ENCODE results near the gene TUBAL3.
A peak's percentile ranks its signal among the peaks of the same experiment; 100 is the strongest.
"Not testable (repeated sequence)": the region's sequence is repeated elsewhere in the genome, so short reads cannot be mapped to it uniquely, and the experiment has no call there.

TUBAL3 gene

DNA sequence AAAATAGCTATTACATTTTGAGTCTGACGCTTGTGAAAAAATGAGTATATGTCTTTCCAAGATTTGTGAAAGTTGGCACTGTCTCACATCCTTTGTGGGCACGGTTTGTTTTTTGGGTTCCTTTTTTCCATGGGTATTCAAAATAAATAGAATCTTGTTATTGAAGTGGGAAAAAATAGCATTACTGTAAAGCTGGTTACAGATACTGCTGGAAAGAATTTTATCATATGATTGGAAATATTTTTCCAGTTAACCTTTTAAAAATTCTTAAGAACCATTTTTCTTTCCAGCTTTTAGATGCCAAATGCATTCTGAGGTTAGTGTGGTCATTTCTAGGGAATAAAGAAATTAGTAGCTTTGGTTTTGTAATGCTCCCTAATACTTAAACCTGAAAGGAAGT is 19.1 kb upstream of the TUBAL3 start:
- DNase-seq (ENCODE audit: low read depth) = no peak

DNA sequence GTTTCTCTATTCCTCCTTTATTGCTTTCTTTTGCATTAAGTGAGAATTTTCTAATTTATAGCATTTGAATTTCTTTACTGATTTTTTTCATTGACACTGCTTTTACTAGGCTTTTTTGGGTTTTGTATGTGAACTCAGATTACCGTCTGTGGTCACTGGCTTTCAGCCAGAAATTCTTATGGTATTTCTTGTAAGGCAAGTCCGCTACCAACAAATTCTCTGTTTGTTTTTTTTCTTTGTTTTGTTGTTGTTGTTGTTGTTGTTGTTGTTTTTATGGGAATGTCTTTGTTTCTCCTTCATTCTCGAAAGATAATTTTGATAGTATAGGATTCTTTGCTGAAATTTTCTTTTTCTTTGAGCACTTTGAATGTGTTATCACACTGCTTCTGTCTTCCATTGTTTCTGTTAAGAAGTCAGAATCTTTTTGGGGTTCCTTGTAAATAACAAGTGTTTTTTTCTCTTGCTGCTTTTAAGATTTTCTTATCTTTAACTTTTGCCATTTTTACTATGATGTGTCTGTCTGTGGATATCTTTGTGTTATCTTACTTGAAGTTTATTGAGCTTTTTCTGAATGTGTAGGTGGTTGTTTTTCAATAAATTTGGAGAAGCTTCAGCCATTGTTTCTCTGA is 15.0 kb upstream of the TUBAL3 start:
- DNase-seq (ENCODE audit: low read depth) = no peak

DNA sequence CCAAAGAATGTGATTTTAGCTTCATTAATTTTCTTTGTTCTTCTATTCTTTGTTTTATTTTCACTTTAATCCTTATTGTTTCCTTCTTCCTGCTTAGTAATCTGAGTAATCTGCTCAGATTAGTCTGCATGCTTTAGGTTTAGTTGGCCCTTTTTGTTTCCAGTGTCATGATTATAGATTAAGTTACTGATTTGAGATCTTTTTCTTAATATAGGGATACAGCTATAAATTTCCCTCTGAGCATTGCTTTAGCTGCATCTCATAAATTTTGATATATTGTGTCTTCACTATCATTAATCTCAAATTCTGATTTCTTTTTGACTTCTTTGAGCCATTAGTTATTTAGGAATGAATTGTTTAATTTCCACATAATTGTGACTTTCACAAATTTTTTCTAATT is 14.0 kb upstream of the TUBAL3 start:
- no peak for DNase-seq (ENCODE audit: low read depth)

DNA sequence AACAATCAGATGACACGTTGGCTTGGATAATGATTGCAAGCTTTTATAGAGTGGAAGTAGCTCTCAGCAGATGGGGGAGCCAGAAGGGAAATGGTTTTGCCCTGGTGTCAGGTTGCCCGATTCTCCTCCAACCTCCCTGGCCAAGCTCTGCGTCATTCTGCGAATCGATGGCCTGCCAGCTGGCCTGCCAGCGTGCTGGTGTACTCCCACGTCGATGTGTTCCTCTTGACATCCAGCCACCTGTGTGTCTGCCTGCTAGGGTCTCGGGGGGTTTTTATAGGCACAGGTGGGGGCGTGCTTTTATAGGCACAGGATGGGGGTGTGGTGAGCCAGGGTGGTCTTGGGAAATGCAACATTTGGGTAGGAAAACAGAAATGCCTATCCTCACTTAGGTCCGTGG is 12.4 kb upstream of the TUBAL3 start:
- DNase-seq (ENCODE audit: low read depth) = no peak

DNA sequence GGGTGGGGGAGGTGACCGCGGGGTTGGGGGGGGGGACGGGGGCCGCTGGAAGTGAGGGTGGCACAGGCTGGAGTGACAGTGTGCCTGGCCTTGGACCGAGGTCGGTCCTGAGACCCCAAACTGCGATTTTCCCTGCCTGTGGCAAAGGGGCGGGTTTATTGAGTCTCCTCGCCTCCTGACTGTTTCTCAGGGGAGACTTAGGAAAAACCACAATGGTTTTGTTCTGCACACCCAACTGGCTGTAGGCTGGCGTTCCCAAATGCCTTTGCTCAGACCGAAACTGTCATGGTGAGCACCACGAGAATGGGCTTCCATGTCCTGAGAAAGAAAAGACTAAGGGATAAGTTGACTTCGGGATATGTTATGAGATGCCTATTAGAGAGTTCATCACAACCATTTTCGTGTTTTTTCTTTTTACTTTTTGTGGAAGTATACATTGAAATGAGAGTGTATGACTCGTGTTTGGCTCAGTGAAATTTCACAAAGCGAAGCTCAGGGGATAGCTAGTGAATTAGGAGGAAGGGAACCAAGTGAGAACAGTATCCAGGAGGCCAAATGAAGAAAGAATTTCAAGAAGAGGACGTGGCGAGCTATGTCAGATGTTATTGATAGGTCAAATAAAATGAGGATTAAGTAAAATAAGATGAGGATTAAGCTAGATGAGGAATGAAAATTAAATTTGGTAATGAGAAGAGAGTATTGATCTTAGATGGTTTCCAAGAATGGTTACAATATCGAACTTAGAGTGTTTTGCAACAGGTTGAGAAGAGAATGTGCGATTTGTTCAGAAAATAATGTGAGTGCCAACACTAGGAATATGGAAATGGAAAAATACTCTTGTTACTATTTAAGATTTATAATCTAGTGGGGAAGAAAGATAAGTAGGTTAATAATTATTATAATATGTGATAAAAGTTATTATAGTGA is 8.6 kb upstream of the TUBAL3 start:
- DNase-seq (ENCODE audit: low read depth) = peak; percentile 71

DNA sequence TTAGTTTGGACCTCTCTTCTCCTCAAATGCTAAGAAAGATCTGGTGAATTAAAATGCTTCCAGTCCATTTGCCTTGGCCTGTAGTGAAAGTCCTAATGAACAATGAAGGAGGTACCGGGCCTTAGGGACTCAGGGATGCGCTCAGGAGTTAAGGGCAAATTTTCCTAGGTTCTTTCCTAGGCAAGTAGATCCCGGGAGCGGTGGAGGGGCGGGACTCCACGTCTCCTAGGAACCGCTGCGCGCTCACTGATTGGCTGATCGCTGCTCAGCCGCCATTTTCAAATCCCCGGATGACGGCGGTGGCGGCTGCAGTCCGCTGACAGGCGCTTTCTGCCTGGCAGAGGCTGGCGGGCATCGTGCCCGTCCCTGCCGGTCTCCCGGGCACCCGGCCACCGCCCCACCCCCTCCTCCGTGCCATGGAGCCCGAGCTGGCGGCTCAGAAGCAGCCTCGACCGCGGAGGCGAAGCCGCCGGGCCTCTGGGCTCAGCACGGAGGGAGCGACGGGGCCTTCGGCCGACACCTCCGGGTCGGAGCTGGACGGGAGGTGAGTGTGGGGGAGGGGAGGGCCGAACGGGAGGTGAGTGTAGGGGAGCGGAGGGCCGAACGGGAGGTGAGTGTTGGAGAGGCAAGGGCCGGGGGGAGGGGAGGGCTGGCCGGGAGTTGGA is 7.8 kb upstream of the TUBAL3 start, which contains the start of gene NET1:
Gene NET1, plus strand, starts transcription at position 281 of the 665 bp plus-strand sequence. Its CDS starts 136 bp downstream, at position 417.
- peak; percentile 93 for DNase-seq (ENCODE audit: low read depth)

DNA sequence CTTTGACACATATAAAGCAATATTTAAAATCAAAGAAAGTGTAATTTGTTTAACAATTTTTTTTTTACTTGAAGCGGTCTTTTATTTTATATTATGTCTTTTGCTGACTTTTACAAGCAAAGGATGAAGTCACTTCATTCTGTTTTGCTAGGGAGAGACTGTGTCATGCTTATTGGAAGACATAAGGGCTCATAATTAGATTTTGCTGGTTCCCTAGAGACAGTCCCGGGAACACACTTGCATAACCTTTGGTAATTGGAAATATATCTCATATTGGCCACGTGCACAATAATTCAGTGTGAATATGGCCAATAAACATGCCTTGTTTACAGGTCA is 7.3 kb upstream of the TUBAL3 start:
- no peak for DNase-seq (ENCODE audit: low read depth)

DNA sequence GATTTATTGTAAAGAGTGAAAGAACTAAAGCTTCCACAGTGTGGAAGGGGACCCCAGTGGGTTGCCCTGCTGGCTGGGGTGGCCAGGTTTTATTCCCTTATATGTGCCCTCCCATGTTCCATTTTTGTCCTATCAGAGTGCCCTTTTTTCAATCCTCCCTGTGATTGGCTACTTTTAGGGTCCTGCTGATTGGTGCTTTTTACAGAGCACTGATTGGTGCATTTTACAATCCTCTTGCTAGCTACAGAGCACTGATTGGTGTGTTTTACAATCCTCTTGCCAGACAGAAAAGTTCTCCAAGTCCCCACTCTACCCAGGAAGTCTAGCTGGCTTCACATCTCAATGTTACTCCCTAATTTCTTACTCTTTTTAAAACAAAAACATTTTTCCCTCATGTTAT is 6.2 kb upstream of the TUBAL3 start:
- not testable (repeated sequence) for DNase-seq (ENCODE audit: low read depth)

DNA sequence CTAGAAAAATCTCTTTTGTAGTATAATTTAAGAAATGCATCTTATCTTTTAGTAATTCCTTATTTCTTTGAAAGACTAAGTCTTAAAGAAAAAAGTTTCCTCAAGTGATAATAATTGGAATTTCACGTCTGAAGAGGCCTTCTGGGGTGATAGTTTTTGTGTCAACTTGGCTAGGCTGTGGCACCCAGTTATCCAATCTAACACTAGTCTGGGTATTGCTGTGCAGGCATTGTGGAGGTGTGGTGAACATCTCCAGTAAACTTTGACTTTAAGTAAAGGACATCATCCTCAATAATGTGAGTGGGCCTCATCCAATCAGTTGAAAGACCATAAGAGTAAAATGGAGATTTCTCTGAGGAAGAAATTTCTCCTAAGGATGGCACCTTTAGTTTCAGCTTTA is 2.3 kb upstream of the TUBAL3 start:
- no peak for DNase-seq (ENCODE audit: low read depth)

DNA sequence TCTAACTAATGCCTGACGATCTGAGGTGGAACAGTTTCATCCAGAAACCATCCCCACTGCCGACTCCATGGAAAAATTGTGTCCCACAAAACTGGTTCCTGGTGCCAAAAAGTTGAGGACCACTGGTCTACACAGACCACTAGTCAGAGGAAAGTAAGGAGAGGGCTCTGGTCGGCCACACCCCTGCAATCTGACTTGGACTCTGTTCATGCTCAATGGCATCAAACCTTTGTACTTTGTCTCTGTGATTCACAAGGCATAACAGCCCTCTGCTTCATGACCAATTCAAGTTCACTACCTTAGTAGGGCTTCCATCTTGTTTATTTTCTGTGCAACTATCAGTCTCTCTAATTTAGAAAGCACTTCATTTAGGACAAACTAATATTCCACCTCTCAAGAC is 1.8 kb downstream of the TUBAL3 start:
- DNase-seq (ENCODE audit: low read depth) = no peak

DNA sequence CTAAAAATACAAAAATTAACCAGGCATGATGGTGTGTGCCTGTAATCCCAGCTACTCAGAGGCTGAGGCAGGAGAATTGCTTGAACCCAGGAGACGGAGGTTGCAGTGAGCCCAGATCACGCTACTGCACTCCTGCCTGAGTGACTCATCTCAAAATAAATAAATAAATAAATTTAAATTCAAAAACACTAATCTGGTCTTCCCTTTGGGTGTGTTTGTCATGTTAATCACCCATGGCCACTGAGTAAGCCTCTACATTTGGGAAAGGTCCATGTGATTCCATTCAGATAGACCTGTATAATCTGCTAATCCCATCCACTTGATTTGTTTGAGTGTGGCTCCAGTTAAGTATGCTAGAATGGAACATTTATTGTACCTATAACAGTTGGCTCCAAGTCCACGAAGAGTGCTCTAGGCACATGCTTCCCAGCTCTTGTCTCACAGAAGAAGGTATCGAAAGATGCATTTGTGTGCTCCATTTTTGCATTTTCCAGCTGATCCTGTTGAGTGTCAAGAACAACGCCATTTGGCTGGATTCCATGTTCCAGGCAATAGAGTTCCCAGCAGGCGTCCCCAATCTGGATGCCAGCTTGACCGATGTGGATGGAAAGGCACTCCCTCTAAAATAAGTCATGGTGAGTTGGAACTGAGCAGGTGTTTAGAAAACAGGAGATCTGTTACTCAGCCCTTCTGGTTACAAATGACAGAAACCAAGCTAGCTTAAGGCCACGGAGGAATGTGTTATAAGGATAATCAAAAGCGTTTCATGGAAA is 4.0 kb downstream of the TUBAL3 start:
- DNase-seq (ENCODE audit: low read depth) = no peak

DNA sequence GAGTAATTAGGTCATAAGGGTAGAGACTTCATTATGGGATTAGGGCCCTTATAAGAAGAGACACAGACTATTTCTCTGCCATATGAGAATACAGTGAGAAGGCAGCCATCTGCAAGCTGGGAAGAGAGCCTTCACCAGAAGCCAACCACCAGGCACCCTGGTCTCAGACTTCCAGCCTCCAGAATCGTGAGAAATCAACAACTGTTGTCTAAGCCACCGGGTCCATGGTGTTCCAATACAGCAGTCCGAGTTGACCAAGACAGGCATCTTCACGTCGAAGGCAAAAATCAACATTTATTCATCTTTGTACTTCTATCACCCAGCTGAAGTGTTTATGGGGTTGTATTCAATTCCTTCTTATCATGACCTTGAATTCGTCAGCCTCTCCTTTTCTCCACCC is 5.3 kb downstream of the TUBAL3 start:
- DNase-seq (ENCODE audit: low read depth) = no peak

DNA sequence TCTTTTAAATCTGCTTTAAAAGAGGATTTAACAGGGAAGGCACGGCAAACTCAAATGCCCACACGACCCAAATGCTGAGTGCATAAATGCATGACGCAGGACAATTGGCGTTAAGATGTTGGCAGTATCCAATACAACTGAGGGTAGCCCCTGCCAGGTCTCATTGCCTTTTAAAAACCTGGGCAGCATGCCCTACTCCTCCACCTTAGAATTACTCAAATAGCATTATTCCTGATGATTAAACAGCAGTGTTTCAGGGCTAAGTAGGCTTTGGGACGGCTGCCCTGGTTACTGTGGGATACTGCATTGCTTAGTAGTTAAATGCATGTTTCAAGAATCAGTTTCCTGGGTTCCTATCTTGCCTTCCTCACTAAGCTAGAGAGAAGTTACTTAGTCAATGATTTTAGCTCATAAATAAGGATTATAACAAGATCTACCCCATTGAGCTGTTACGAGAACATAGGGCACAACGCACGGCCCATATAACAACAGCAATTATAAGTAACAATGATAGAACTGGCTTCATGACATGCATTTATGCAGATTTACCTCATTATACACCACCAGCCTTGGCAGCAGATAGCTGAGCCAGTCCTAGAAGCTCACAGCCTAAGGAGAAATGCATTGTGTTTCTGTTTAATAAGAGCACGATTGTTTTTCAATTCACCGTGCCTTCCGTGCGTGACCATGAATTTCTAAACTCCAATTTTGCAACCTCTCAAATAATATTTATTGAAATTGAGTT is 7.9 kb downstream of the TUBAL3 start:
- DNase-seq (ENCODE audit: low read depth) = no peak

DNA sequence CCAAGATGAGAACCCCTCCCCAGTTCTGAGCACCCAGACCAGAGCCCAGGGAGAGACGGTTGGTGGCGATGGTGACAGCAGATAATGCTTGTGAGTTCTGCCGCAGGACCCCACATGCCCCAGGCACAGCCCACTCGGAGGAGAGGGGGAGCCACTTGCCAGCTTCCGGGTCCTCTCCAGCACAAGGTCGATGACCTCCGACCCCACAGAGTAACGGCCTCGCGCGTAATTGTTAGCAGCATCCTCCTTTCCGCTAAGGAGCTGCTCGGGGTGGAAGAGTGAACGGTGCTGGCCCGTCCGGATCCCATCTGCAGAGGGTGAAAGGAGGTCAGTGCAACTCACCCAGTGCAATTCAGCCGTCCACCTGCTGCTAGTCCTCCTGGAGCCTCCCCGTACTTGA is 9.5 kb downstream of the TUBAL3 start:
- no peak for DNase-seq (ENCODE audit: low read depth)

DNA sequence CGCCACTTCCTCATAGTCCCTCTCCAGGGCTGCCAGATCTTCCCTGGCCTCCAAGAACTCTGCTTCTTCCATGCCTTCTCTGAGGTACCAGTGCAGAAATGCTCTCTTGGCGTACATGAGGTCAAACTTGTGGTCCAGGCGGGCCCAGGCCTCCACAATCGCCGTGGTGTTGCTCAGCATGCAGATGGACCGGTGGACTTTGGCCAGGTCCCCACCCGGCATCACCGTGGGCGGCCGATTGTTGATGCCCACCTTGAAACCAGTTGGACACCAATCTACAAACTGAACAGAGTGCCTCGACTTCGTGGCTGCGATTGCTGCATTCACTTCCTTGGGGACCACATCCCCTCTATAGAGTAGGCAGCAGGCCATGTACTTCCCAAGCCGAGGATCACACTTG is 11.1 kb downstream of the TUBAL3 start:
- no peak for DNase-seq (ENCODE audit: low read depth)

DNA sequence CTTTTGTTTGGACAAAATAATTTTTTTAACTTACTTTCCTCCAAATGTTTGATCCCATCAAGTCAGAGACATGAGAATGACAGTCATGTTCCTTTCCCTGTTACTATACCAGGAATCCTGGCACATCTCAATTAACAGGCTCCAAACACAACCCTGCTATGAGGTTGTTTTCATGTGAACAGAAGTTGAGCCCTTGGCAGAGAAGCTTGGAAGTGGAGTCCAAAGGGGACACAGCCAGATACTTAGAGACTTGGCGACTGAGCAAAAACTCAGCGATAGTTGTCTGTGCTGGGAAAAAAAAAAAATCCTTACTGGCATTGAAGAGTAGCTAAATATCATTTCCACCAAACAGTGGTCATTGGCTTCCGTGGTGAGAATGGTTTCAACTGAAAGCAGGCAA is 12.8 kb downstream of the TUBAL3 start:
- no peak for DNase-seq (ENCODE audit: low read depth)

DNA sequence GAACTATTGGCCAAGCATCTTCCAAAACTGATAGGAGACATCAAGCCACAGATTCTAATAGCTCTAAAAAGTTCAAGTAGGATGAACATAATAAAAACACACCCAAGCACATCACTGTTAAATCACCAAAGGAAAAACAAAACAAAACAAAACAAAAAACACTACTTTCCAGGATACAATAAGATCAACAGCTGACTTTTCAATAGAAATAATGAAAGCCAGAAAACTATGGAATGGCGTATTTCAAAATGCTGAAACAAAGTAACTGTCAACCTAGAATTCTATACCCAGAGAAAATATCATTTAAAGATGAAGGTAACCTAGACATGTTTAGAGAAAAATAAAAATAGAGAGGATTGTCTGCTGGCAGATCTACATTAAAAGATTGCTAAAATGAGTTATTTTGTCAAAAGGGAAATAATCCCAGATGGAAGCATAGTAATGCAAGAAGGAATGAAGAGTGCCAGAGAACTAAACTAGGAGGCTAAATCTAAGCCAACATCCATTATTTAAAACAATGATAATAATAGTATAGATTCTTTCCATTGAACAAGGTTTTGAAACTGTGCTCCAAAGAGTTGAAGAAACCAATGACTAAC is 13.9 kb downstream of the TUBAL3 start:
- no peak for DNase-seq (ENCODE audit: low read depth)

DNA sequence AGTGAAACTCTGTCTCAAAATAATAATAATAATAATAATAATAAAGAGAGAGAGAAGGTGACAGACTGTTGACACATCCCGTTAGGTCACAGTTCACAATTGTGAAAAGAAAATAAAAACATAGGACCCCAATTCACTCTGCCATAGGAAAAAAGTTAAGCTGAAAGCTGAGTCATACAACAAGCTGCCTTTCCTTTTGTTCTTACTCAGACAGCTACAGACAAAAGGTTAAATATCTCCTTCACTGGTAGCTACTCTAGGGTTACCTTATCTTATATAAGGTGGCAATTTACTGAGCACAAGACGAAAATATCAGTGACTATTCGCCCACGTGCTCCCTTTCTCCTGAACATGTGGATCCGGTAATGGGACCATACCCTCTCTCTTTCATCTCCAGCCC is 17.5 kb downstream of the TUBAL3 start:
- DNase-seq (ENCODE audit: low read depth) = no peak

DNA sequence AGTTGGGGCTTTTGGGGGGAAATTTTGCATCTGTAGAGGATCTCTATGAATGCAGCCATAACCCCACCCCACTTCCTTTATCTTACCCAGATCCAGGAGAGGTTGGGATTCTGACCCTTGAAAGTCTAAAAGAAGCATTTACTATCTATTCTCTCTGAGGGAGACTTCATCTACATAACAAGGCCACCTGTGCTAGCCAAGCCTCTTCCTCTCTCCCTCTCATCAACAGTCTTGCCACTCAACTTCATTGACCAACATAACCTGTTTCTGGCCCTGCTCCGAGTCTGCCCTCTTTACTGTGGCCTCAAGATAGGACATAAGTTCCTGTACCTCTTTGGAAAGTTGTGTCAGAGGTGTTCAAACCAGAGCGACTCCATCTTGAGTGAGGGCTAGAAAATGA is 19.4 kb downstream of the TUBAL3 start:
- DNase-seq (ENCODE audit: low read depth) = no peak

DNA sequence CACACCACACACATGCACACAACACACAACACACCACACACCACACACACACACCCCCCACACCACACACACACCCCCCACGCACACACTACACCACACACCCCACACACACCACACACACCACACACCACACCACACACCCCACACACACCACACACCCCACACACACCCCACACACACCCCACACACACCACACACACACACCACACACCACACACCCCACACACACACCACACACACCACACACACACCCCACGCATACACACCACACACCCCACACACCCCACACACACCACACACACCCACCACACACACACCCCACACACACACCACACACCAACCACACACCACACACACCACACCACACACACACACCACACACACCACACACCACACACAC is 23.4 kb downstream of the TUBAL3 start:
- DNase-seq (ENCODE audit: low read depth) = no peak

DNA sequence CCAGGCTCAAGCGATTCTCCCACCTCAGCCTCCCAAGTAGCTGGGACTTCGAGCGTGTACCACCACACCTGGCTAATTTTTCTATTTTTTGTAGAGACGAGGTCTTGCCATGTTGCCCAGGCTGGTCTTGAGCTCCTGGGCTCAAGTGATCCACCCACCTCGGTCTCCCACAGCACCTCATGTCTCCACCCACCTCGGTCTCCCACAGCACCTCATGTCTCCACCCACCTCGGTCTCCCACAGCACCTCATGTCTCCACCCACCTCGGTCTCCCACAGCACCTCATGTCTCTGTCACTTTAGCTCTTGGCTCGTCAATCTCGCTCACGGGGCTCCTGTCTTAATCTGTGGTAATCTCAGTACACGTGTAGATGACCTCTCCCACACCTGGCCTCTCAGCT is 24.2 kb downstream of the TUBAL3 start:
- not testable (repeated sequence) for DNase-seq (ENCODE audit: low read depth)

Measured in ELR (cell line).